ENCODE results near the gene OR5M10. TPM values are rescaled to one million over a fixed set of nuclear protein-coding genes. Genes with fewer than 3 reads are reported as not detected.

OR5M10 gene
- total and polyA plus RNA-seq, 2 experiments from 2014 or later: not detected

DNA sequence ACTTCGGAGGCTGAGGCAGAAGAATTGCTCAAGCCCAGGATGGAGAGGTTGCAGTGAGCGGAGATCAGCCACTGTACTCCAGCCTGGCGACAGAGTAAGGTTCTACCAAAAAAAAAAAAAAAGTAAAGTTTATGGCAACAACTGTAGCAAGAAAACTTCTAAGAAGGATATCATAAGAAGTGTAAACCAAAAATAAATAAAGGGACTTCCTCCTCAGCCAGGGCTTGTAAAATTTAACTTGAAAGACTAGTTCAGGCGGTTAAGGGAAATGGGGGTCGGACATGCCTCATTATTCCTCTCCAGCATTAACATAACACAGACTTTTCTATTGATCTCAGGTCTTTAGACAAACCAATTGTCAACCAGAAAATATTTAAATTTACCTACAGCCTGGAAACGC is 32.0 kb downstream of the OR5M10 start:
- no peaks in the 10 kb centered on the region for H3K9me3 ChIP-seq (ENCODE audit: low read depth)
- DNase-seq (ENCODE audit: low read depth in 1 of 2, low spot score in 1 of 2): no peak
- TF ChIP-seq, protein P1, sequence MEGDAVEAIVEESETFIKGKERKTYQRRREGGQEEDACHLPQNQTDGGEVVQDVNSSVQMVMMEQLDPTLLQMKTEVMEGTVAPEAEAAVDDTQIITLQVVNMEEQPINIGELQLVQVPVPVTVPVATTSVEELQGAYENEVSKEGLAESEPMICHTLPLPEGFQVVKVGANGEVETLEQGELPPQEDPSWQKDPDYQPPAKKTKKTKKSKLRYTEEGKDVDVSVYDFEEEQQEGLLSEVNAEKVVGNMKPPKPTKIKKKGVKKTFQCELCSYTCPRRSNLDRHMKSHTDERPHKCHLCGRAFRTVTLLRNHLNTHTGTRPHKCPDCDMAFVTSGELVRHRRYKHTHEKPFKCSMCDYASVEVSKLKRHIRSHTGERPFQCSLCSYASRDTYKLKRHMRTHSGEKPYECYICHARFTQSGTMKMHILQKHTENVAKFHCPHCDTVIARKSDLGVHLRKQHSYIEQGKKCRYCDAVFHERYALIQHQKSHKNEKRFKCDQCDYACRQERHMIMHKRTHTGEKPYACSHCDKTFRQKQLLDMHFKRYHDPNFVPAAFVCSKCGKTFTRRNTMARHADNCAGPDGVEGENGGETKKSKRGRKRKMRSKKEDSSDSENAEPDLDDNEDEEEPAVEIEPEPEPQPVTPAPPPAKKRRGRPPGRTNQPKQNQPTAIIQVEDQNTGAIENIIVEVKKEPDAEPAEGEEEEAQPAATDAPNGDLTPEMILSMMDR (IDR thresholded peaks at IDR 0.05; ENCODE audit: low read depth, low read length): no peak

DNA sequence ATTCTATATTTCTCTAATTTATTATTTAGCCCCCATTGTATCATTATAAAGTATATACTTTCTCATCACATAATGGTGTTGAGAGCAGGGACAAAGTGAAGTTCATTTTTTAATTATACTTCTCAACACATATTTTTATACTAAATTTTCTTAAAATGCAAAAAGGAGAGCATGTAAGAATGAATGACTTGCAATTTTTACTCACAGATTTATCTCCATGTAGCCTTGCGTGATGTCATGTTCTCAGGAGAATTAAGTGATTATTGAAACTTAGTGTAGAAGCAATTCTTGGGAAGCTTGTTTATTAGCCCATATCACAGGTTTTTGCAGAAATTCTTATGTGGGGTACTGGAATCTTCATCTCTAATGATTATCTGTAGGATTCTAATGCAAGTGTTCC is 33.8 kb downstream of the OR5M10 start:
- TF ChIP-seq, protein P1 (IDR thresholded peaks at IDR 0.05; ENCODE audit: low read depth, low read length): no peak
- H3K4me1 ChIP-seq (ENCODE audit: low read depth): no peaks in the 10 kb centered on the region
- H3K27me3 ChIP-seq: no peaks in the 10 kb centered on the region
- DNase-seq (ENCODE audit: low read depth in 1 of 2, low spot score in 1 of 2): no peak
- no peak overlapping the region for H3K4me3 ChIP-seq
- no peaks in the 10 kb centered on the region for H3K36me3 ChIP-seq
- no peak overlapping the region for H3K27ac ChIP-seq
- no peaks in the 10 kb centered on the region for H3K9me3 ChIP-seq (ENCODE audit: low read depth)

More for the DNA sequence above, 32.0 kb downstream of the OR5M10 start:
- Histone ChIP-seq H3K4me3 (no peak overlapping the region), H3K27me3 (no peaks in the 10 kb centered on the region), H3K4me1 (ENCODE audit: low read depth) (no peaks in the 10 kb centered on the region), H3K27ac (no peak overlapping the region), H3K36me3 (no peaks in the 10 kb centered on the region)

DNA sequence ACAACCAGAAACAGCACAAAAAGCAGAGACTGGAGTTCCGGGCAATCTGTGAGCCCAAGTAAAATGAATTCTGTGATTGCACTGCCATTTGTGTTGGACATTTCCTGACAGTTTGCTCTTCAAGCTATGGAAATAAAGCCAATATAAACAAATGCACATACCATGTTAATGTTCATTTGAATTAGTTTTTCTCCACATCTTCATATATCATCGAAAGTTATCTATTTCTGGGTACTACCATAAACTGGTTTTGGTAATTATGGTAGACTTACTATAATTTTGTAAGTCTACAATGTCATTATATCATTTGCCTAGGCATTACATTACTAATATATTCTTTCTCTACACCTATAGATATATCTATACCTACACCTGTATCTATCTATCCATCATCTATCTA is 34.4 kb downstream of the OR5M10 start, which contains the start of gene OR5M11:
OR5M11 (minus strand) TSS at position 101 of the 400 bp plus-strand sequence; CDS start at position 101, 0 bp downstream.
- Histone ChIP-seq H3K4me3 (no peak within 1 kb of the TSS), H3K9me3 (ENCODE audit: low read depth) (no peaks in the 10 kb centered on the region), H3K4me1 (ENCODE audit: low read depth) (no peaks in the 10 kb centered on the region), H3K27me3 (no peaks in the 10 kb centered on the region), H3K36me3 (no peaks in the 10 kb centered on the region), H3K27ac (no peak within 1 kb of the TSS)
- DNase-seq (ENCODE audit: low read depth in 1 of 2, low spot score in 1 of 2): no peak
- TF ChIP-seq, protein P1 (IDR thresholded peaks at IDR 0.05; ENCODE audit: low read depth, low read length): no peak

DNA sequence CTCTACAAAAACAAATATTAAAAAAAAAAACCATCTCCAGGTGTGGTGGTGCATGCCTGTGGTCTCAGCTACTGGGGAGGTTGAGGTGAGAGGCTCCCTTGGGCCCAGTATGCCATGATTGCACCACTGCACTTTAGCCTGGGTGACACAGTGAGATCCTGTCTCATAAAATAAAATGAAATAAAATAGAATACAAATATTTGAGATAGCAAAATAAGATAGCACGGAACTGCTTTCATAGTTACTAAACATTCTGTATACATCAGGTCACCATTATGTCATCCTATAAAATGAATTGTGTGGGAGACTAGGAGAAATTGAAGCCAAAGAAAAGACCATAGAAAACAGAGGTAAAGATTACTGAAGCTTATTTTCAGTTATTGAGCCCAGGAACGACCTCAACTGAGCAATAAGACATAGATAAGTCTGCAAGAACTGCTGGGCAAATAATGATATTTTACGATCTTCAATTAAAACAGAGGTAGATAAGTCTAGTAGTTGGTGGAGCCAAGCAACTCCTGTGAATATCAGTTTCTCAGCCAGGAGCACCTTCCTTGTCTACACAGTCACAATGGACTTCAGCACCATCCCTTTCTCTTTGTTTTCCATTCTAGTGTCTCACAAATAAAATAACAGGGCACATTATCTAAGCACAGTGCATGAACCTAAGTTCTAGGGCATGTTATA is 44.3 kb downstream of the OR5M10 start:
- Histone ChIP-seq H3K27me3 (no peaks in the 10 kb centered on the region), H3K4me1 (ENCODE audit: low read depth) (no peaks in the 10 kb centered on the region), H3K36me3 (no peaks in the 10 kb centered on the region), H3K9me3 (ENCODE audit: low read depth) (no peaks in the 10 kb centered on the region), H3K27ac (no peak overlapping the region), H3K4me3 (no peak overlapping the region)
- TF ChIP-seq, protein P1 (IDR thresholded peaks at IDR 0.05; ENCODE audit: low read depth, low read length): no peak
- DNase-seq (ENCODE audit: low read depth in 1 of 2, low spot score in 1 of 2): no peak

DNA sequence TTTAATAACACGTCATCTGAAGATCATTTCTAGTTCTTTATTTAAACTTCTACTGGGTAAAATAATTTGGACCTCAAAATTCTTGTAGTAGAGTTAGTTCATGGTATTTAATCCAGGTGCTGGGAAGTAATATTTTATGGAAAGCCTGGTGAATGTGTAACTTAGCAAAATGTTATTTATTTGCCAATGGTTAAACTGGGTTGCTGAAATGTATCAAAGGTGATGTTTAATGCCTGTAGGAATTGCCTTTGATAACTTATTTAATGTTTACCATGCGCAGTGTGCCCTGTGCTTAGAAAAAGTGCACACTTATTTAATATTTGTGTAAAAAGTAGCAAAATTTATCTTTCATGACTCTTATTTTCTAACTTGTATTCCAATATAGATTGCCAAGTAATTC is 45.7 kb downstream of the OR5M10 start:
- TF ChIP-seq, protein P1 (IDR thresholded peaks at IDR 0.05; ENCODE audit: low read depth, low read length): no peak
- H3K27ac ChIP-seq: no peak overlapping the region
- H3K4me3 ChIP-seq: no peak overlapping the region
- no peaks in the 10 kb centered on the region for H3K4me1 ChIP-seq (ENCODE audit: low read depth)
- no peaks in the 10 kb centered on the region for H3K9me3 ChIP-seq (ENCODE audit: low read depth)
- DNase-seq (ENCODE audit: low read depth in 1 of 2, low spot score in 1 of 2): no peak
- no peaks in the 10 kb centered on the region for H3K27me3 ChIP-seq
- no peaks in the 10 kb centered on the region for H3K36me3 ChIP-seq

Other genes with a start within 250 kb of the OR5M10 start
- gene OR8K1, start 231.7 kb downstream of the OR5M10 start, total RNA-seq: not detected in 2 replicates
- not detected in 2 replicates for gene OR8K1, start 231.7 kb downstream of the OR5M10 start, polyA plus RNA-seq
- not detected in 2 replicates for gene OR8J1, start 223.4 kb downstream of the OR5M10 start, total RNA-seq
- not detected in 2 replicates for gene OR8J1, start 223.4 kb downstream of the OR5M10 start, polyA plus RNA-seq
- gene OR8U1, start 202.1 kb downstream of the OR5M10 start, total RNA-seq: not detected in 2 replicates
- gene OR8U1, start 202.1 kb downstream of the OR5M10 start, polyA plus RNA-seq: not detected in 2 replicates
- gene OR5AL1, start 165.0 kb downstream of the OR5M10 start, total RNA-seq: not detected in 2 replicates
- not detected in 2 replicates for gene OR5AL1, start 165.0 kb downstream of the OR5M10 start, polyA plus RNA-seq
- gene OR5M3, start 104.4 kb downstream of the OR5M10 start, total RNA-seq: not detected in 2 replicates
- gene OR5M3, start 104.4 kb downstream of the OR5M10 start, polyA plus RNA-seq: not detected in 2 replicates
- not detected in 2 replicates for gene OR5M8, start 86.4 kb downstream of the OR5M10 start, total RNA-seq
- gene OR5M8, start 86.4 kb downstream of the OR5M10 start, polyA plus RNA-seq: not detected in 2 replicates
- not detected in 2 replicates for gene OR5M11, start 34.5 kb downstream of the OR5M10 start, total RNA-seq
- not detected in 2 replicates for gene OR5M11, start 34.5 kb downstream of the OR5M10 start, polyA plus RNA-seq
- not detected in 2 replicates for gene OR5M1, start 37.2 kb upstream of the OR5M10 start, total RNA-seq
- gene OR5M1, start 37.2 kb upstream of the OR5M10 start, polyA plus RNA-seq: not detected in 2 replicates
- not detected in 2 replicates for gene OR5AP2, start 64.7 kb upstream of the OR5M10 start, total RNA-seq
- gene OR5AP2, start 64.7 kb upstream of the OR5M10 start, polyA plus RNA-seq: not detected in 2 replicates
- not detected in 2 replicates for gene OR5AR1, start 86.0 kb upstream of the OR5M10 start, total RNA-seq
- gene OR5AR1, start 86.0 kb upstream of the OR5M10 start, polyA plus RNA-seq: not detected in 2 replicates
- not detected in 2 replicates for gene OR9G1, start 121.4 kb upstream of the OR5M10 start, total RNA-seq
- gene OR9G1, start 121.4 kb upstream of the OR5M10 start, polyA plus RNA-seq: not detected in 2 replicates
- gene OR9G4, start 171.0 kb upstream of the OR5M10 start, total RNA-seq: not detected in 2 replicates
- not detected in 2 replicates for gene OR9G4, start 171.0 kb upstream of the OR5M10 start, polyA plus RNA-seq